Measurements from ENCODE around the gene EDEM3.

GRCh38 chr1:184695023-184695422 is 59.6 kb downstream of the EDEM3 start:
- TF ChIP-seq, protein P1, sequence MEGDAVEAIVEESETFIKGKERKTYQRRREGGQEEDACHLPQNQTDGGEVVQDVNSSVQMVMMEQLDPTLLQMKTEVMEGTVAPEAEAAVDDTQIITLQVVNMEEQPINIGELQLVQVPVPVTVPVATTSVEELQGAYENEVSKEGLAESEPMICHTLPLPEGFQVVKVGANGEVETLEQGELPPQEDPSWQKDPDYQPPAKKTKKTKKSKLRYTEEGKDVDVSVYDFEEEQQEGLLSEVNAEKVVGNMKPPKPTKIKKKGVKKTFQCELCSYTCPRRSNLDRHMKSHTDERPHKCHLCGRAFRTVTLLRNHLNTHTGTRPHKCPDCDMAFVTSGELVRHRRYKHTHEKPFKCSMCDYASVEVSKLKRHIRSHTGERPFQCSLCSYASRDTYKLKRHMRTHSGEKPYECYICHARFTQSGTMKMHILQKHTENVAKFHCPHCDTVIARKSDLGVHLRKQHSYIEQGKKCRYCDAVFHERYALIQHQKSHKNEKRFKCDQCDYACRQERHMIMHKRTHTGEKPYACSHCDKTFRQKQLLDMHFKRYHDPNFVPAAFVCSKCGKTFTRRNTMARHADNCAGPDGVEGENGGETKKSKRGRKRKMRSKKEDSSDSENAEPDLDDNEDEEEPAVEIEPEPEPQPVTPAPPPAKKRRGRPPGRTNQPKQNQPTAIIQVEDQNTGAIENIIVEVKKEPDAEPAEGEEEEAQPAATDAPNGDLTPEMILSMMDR (conservative IDR thresholded peaks at IDR 0.05): no peak
- no peak for TF ChIP-seq EZH2 (IDR thresholded peaks at IDR 0.05; ENCODE audit: low read depth)
